MCF 10A (cell line): ENCODE results near the gene KCNH6. TPM values are rescaled to one million over a fixed set of nuclear protein-coding genes. Genes with fewer than 3 reads are reported as not detected.

Experiments
- BruUV-seq: library from RNA; stranded (reverse); fragments of 400-500 nt; replicated peaks from 2 replicates; lab custom pipeline; 2021; lab: Mats Ljungman, UMichigan
- CTCF ChIA-PET: fragments of 300-600 bp; sonication (Branson Sonifier 250); formaldehyde crosslinking; extraction: SDS; loops from one replicate; lab custom pipeline; 2021; ENCODE audit warnings: antibody characterized with exemption, inconsistent platforms; lab: Yijun Ruan, JAX
- POLR2A ChIA-PET: fragments of 300-600, 350-650 bp; sonication (Branson Sonifier 250); formaldehyde crosslinking; extraction: SDS; loops from one replicate; lab custom pipeline; 2020; ENCODE audit warnings: antibody characterized with exemption, inconsistent platforms; lab: Yijun Ruan, JAX
- DNase-seq: peaks from one replicate; pipeline ENCODE4 v3.0.0-alpha.2; 2018; ENCODE audit not compliant: unreplicated experiment
- H3K27ac Mint-ChIP-seq: one replicate; pipeline ENCODE4 v1.8.0; 2022; ENCODE audit warnings: mild to moderate bottlenecking, low read depth, mixed read lengths; ENCODE audit not compliant: unreplicated experiment
- H3K27me3 Mint-ChIP-seq: one replicate; pipeline ENCODE4 v1.8.0; 2022; ENCODE audit warnings: mixed read lengths; ENCODE audit not compliant: insufficient read depth, unreplicated experiment
- H3K36me3 Mint-ChIP-seq: one replicate; pipeline ENCODE4 v1.8.0; 2022; ENCODE audit warnings: mild to moderate bottlenecking, moderate library complexity, mixed read lengths; ENCODE audit not compliant: insufficient read depth, unreplicated experiment
- H3K4me1 Mint-ChIP-seq: one replicate; pipeline ENCODE4 v1.8.0; 2022; ENCODE audit warnings: mixed read lengths; ENCODE audit not compliant: insufficient read depth, unreplicated experiment
- H3K4me3 Mint-ChIP-seq: one replicate; pipeline ENCODE4 v1.8.0; 2022; ENCODE audit warnings: mild to moderate bottlenecking, moderate library complexity, mixed read lengths; ENCODE audit not compliant: unreplicated experiment
- H3K9me3 Mint-ChIP-seq: one replicate; pipeline ENCODE4 v1.8.0; 2022; ENCODE audit warnings: mixed read lengths; ENCODE audit not compliant: unreplicated experiment
- CTCF ChIP-seq: fragments of 200-600 bp; IDR thresholded peaks from one replicate; pipeline ENCODE4 v1.8.0; 2022; ENCODE audit warnings: antibody characterized with exemption, mild to moderate bottlenecking; ENCODE audit not compliant: unreplicated experiment
- intact Hi-C: fragments of 100-400 bp; cut with micrococcal nuclease; formaldehyde crosslinking; loops from 2 replicates; pipeline ENCODE4 v1.14.1; 2022
- total RNA-seq: library from RNA; stranded (reverse); gene quantifications from 2 replicates; pipeline ENCODE4 v1.2.3, GENCODE V29; 2022

The KCNH6 gene
- total RNA-seq, 1 experiment from 2014 or later: not detected

- Mint-ChIP-seq H3K4me3 (no peak overlapping the region), H3K36me3 (no peaks in the 10 kb centered on the region), H3K27ac (no peak overlapping the region), H3K9me3 (no peaks in the 10 kb centered on the region), H3K27me3 (peaks cover 17% of the 10 kb centered on the region), H3K4me1 (no peaks in the 10 kb centered on the region)
- intact Hi-C loops: no loop called here
- BruUV-seq: no TSS peak
- DNase-seq: no peak
- CTCF ChIA-PET: interaction anchor here (0.6 to 1.0 kb wide), 2 partner anchors 9 to 117 kb away, joined by 3 to 5 read pairs; no protein-coding TSS in a partner anchor
- POLR2A ChIA-PET: no interaction called here
- TF ChIP-seq CTCF: no peak
These were observed 20.0 kb downstream of the KCNH6 start for GRCh38 chr17:63542942-63543821.

- Mint-ChIP-seq H3K27ac (no peak overlapping the region), H3K27me3 (peaks cover 13% of the 10 kb centered on the region), H3K36me3 (no peaks in the 10 kb centered on the region), H3K4me3 (no peak overlapping the region), H3K9me3 (no peaks in the 10 kb centered on the region), H3K4me1 (no peaks in the 10 kb centered on the region)
- BruUV-seq: no TSS peak
- no peak for TF ChIP-seq CTCF
- ChIA-PET CTCF (no interaction called here), POLR2A (interaction anchor here (0.6 kb wide), 1 partner anchor 98 kb away, joined by 3 read pairs; the partner anchor contains the start of gene CYB561)
- DNase-seq: no peak
- intact Hi-C loops: no loop called here
These were observed 20.8 kb downstream of the KCNH6 start for GRCh38 chr17:63543822-63544420.

- POLR2A ChIA-PET: interaction anchor here (0.6 kb wide), 1 partner anchor 99 kb away, joined by 3 read pairs; the partner anchor contains the start of gene CYB561
- BruUV-seq: no TSS peak
These were observed 21.5 kb downstream of the KCNH6 start for GRCh38 chr17:63544467-63545301.

More at GRCh38 chr17:63544467-63545301, 21.5 kb downstream of the KCNH6 start:
- Mint-ChIP-seq H3K4me1 (no peaks in the 10 kb centered on the region), H3K9me3 (no peaks in the 10 kb centered on the region), H3K27ac (no peak overlapping the region), H3K27me3 (peaks cover 5% of the 10 kb centered on the region), H3K4me3 (no peak overlapping the region), H3K36me3 (peaks cover 2% of the 10 kb centered on the region)
- CTCF ChIA-PET: interaction anchor here (1.8 kb wide), 1 partner anchor 29 kb away, joined by 7 read pairs; no protein-coding TSS in a partner anchor
- no peak for TF ChIP-seq CTCF
- intact Hi-C loops: no loop called here
- no peak for DNase-seq
